Endothelial cell of hepatic sinusoid (primary cell): Measurements from ENCODE around the gene LRFN2.

ENCODE experiments used
- in situ Hi-C: cut with HindIII; loops from 2 replicates; pipeline ENCODE4 v1.10.0; 2017; ENCODE audit warnings: low sequenced_read_pairs

Gene LRFN2

DNA sequence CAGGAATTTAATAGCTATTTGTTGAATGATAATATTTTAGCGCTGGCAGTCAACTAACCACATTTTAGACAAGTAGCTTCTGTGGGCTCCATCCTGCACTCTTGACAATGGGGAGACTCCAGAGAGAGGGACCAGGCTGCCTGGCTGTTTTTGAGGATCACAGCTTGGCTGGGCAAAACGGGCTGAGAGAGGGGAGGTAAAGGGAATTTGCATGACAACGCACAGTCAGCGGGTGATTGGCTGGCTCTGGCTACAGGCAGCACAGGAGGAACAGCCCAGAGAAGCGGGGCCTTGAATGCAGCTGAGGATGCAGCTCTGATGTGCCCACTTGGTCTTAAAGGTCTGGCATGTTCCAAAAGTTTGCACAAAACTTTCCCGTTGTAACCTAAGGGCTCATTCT, 41.2 kb downstream of the LRFN2 start:
- in situ Hi-C loops: no loop called here

DNA sequence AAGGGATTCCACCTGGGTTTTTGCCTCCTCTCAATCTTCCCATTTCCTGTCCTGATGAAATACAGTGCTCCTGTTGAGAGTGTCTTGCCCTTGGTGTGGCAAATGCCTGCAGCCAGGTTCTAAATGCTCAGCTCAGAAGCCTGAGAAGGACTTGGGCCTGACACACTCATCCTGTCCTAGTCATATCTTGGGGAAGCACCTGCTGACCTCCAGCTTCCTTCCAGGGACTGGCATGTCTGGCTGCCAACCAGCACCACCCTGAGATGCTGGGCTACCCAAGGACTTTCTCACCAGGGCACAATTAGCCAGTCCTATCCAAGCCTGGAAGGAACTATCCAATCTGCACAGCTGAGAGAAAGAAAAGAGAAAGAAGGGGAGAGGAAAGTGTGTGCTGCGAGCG, 43.4 kb downstream of the LRFN2 start:
- in situ Hi-C loops: no loop called here

- in situ Hi-C loops: no loop called here
Measured at GRCh38 chr6:40543146-40543545, 44.0 kb downstream of the LRFN2 start.

DNA sequence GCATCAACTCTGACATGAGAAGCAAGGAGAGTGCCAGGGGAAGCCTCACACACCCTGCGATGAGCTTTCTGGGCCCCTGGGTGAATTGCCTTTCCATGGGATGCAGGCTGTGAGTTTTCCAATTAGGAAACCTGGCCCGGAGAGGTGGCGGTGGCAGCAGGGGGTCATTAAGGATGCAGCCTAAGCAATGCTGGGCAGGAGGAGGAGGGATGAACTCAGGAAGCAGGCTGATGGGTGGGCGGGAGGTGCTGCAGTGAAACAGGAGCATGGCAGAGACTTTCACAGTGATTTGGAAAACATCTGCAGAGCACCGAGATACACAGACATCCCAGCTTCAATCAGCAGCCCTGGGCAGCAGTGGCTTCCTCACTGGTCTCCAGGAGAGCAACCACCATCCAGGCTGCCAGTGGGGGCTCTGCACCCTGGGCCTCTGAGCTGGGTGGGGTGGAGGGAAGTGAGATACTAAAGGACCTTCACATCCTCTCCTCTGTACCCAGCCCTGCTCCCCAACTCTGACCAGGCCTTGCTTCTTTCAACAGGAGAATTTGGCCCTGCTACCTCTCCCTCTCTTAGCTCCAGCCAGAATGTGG, 44.9 kb downstream of the LRFN2 start:
- in situ Hi-C loops: no loop called here

GRCh38 chr6:40541556-40542174, 45.5 kb downstream of the LRFN2 start:
- in situ Hi-C loops: no loop called here

DNA sequence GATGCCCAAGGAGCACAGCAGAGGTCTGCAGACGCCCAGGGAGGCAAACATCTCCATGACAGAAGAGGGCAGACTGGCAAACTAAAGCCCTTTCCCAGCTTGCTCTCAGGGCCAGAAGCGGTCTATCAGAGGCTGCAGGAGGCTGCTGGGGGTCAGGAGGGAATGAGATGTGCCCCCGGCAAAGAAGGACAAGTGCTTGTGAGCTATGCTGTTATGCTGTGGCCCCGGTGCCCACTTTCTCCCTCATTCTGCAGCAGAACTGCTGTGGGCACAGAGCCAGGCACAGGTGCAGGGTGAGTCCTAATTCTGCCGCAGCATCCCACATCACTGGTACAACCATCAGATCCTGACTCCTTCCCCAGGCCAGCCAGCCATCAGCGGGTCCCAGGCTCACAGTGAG, 46.4 kb downstream of the LRFN2 start:
- in situ Hi-C loops: no loop called here

DNA sequence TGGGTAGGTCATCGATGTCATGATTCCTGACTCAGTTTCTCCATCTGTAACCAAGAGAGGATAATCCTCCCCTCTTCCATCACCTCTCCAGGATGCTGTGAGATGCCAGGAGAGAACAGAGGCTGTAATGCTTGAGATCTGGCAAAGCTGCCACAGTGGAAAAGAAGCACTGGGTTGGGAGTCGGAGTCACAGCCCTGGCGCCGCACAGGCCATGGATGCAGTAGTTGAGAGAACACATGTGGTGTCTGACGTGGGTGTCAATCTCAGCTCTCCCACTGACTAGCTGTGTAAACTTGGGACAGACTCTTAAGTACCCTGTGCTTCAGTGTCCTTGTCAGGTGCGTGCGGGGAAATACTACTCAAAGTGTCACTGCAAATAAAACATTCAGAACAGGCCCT, 47.3 kb downstream of the LRFN2 start:
- in situ Hi-C loops: no loop called here

- in situ Hi-C loops: no loop called here
Measured at GRCh38 chr6:40538556-40538955, 48.6 kb downstream of the LRFN2 start.

- in situ Hi-C loops: no loop called here
Measured at GRCh38 chr6:40537446-40537845, 49.7 kb downstream of the LRFN2 start.

DNA sequence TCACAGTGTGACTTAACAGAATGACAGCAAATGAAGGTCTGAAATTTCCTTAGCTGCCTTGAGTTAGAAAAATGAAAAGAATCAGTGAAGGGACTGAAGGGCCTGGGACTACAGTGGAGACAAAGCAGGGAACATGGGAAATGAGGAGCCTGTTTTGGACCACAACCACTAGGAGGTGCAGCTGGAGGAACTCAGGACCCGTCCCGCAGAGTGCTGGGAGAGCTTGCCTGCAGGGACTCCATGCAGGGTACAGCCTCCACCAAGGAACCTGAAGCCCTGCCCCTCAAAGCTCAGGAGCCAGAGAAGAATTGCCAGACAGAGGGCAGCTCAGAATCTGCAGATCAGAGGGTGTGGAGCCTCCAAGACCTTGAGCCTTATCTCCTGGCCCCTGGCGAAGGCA, 50.7 kb downstream of the LRFN2 start:
- in situ Hi-C loops: no loop called here

GRCh38 chr6:40535819-40536380, 51.3 kb downstream of the LRFN2 start:
- in situ Hi-C loops: no loop called here

GRCh38 chr6:40535110-40535818, 51.9 kb downstream of the LRFN2 start:
- in situ Hi-C loops: no loop called here

DNA sequence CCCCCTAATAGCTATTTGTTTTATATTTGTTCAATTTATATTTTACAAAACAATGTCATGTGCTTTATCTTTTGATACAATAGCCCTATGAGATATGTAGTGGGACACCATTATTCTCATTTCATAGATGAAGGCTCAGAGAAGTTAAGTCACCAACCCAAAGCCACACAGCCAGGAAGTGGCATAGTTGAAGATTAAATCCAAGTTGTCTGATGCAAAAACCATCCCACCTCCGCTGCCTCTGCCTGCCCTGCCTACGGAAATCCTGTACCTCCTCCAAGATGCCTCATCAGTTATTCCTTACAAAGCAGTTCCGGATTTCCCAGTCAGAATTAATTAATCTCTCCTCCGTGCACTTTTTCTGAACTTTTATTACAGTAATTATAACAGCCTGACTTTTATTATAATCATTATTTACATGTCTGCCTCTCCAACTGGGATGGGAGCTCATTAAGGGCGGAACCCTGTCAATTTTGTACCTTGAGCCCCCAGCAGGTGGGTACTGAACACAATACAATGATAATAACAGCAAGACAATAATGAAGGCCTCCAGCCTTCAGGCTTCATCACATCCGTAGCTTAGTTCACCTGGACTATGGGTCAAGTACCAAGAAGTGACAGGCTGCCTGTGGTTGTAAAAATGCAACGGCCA, 54.7 kb downstream of the LRFN2 start:
- in situ Hi-C loops: no loop called here

GRCh38 chr6:40529919-40530318, 57.2 kb downstream of the LRFN2 start:
- in situ Hi-C loops: loop anchor here (5.0 kb wide), 1 partner anchor 162 kb away; no protein-coding TSS in a partner anchor

DNA sequence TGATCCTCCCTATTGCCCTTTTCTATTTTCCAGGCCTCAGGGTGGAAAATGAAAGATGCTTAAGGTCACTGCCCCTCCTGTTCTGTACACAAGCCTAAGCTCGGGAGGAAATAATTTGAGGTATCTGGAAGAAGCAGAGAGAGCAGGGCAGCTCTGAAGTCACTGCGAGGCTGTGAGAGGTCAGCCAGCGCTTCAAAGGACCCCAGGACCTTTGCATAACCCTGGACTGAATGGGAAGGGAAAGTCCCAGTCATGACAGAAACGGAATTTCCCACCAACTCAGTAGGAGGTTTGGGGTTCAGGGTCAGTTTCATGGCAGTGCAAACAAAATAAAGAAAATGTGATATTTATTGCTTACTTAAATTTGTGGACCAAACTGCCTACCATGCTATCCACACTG, 58.1 kb downstream of the LRFN2 start:
- in situ Hi-C loops: loop anchor here (5.0 kb wide), 1 partner anchor 163 kb away; no protein-coding TSS in a partner anchor

DNA sequence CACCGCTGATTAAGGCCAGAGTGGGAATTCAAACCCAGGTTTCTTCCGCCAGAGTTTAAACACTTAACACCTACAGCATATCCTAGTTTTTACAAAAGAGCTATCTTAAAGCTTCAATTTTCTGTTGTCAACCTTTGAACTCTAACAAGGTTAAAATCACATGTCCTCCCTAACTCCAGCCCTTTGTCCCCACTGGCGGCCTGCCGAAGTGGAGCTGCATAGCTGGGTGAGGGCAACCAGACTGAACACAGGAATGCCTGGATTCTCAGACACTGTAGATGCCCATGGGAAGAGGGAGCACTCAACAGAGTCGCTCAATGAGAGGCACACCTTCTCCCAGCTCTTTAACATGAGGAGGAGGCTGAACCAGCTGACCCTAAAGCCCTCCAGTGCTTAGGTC, 59.1 kb downstream of the LRFN2 start:
- in situ Hi-C loops: loop anchor here (5.0 kb wide), 1 partner anchor 164 kb away; no protein-coding TSS in a partner anchor

DNA sequence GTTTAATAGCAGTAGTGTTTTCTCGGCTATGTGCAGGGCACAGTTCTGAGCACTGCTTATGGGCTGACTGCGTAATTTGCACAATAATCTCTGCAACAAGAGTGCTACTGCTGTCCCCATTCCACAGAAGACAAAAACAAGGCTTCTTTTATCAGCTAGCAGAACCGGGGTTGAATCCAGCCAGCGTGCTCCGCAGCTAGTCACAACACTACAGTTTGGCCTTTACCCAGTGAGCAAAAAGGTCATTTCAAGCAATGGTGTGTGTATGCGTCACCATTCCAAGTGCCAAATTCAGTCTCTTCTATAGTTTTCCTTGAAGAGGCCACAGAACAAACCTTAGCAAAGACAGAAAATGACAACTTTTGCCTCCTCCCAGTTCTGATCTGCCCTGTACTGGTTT, 61.1 kb downstream of the LRFN2 start:
- in situ Hi-C loops: loop anchor here (5.0 kb wide), 1 partner anchor 166 kb away; no protein-coding TSS in a partner anchor

DNA sequence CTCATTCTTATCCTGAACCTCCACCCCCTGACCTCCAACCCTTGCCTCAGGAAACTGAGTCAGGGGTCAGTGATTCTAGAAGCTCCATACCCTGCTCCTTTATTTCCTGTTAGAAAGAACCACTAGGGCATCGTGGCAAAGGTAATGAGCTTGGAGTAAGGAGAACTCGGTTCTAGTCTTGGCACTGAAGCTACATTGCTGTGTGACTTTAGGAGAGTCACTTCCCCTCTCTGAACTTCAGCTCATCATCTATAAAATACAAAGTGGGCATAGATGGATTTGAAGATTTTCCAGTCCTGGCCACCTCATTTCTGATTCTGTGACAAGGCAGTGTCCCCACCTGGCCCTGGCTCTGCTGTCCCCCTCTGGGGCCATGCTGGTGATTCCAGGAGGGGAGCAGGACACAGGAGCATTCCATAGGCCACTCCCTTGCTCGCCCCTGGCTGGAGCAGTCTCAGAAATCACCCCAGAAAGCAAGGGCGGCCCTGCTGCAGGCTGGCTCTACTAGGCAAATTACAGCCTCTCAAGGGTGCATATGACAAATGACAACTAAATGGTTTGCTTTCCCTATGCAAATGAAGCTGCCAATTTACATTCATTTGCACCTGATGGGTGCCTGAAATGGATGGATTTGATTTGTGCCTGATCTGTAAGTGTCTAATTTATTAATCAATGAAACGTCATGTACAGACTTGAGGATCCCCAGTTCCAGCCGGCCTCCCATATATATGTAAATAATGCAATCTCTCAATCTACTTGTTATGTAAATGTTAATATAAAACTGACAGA, 62.2 kb downstream of the LRFN2 start:
- in situ Hi-C loops: loop anchor here (5.0 kb wide), 1 partner anchor 167 kb away; no protein-coding TSS in a partner anchor

- in situ Hi-C loops: no loop called here
Measured at GRCh38 chr6:40523505-40524172, 63.5 kb downstream of the LRFN2 start.

DNA sequence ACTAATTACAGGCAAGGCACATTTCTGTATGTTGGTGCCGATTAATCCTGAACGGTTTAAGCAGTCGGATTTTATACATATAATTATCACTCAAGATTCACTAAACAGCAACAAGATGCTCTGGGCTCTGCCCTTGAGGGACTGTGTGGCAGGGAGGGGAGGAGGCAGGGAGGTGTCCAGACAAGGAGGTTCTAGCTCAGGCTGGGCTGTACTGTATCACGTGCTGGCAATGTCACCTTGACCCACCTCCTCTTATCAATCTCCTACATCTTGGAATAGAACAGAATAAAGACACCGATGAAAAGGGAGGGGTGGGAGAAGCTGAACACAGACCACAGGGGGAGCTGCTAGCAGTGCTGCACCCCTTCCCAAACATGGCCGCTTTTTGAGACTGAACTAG, 65.7 kb downstream of the LRFN2 start:
- in situ Hi-C loops: no loop called here
